ENCODE results near the gene TNNT2. TPM values are rescaled to one million over a fixed set of nuclear protein-coding genes. Genes with fewer than 3 reads are reported as not detected.

TNNT2 gene
- total and polyA plus RNA-seq, 2 of the 13 experiments (the other 11 are each of a cell fraction or from before 2014, with no cell fraction given) = 0.20 to 0.63 TPM

DNA sequence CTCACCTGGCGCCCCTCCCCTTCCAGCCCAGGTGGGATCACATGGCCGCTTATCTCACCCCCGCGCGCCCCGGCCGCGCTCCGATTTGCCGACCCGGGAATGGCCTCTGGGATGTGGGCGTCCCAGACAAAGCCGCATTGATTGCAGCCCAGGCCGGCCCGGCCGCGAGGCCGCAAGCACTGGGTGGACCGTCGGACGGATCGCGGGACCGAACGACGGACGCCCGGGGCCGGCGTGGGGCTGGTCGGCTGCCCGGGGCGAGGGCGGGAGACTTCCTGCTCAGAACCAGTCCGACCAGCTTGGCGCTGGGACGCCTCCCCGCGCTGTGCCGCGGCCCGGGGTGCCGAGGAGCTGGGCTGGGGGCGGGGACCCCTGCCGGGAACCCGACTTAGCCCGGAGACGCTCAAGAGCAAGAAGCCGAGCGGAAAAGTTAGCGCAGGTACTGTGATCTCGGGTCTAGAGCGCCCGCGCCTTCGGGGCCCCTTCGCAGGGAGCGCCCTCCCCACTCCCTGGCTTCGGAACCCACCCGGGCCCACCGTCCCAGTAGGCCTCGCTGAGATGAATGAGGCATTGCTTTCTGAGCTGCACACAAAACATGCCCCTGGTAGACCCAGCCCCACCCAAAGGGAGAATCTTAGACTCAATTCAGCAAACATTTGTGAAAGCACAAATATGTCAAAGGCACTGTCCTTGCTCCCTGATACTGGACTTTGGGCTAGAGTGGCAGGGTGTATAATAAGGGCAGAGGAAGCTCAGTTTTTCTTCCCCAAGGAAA is 22.1 kb upstream of the TNNT2 start (continued):
- TF ChIP-seq, protein P1, sequence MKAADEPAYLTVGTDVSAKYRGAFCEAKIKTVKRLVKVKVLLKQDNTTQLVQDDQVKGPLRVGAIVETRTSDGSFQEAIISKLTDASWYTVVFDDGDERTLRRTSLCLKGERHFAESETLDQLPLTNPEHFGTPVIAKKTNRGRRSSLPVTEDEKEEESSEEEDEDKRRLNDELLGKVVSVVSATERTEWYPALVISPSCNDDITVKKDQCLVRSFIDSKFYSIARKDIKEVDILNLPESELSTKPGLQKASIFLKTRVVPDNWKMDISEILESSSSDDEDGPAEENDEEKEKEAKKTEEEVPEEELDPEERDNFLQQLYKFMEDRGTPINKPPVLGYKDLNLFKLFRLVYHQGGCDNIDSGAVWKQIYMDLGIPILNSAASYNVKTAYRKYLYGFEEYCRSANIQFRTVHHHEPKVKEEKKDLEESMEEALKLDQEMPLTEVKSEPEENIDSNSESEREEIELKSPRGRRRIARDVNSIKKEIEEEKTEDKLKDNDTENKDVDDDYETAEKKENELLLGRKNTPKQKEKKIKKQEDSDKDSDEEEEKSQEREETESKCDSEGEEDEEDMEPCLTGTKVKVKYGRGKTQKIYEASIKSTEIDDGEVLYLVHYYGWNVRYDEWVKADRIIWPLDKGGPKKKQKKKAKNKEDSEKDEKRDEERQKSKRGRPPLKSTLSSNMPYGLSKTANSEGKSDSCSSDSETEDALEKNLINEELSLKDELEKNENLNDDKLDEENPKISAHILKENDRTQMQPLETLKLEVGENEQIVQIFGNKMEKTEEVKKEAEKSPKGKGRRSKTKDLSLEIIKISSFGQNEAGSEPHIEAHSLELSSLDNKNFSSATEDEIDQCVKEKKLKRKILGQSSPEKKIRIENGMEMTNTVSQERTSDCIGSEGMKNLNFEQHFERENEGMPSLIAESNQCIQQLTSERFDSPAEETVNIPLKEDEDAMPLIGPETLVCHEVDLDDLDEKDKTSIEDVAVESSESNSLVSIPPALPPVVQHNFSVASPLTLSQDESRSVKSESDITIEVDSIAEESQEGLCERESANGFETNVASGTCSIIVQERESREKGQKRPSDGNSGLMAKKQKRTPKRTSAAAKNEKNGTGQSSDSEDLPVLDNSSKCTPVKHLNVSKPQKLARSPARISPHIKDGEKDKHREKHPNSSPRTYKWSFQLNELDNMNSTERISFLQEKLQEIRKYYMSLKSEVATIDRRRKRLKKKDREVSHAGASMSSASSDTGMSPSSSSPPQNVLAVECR (CRISPR knock-in tag; IDR thresholded peaks at IDR 0.05; ENCODE audit: borderline replicate concordance) = peak; percentile 75
- TF ChIP-seq MTF1 (CRISPR knock-in tag; IDR thresholded peaks at IDR 0.05) (no peak), ASH2L (IDR thresholded peaks at IDR 0.05; ENCODE audit: insufficient read length, low read depth, low read length) (peak; percentile 45), RELA (CRISPR knock-in tag; IDR thresholded peaks at IDR 0.05) (0 out of 2 replicates have a peak, but pooled peaks have one; percentile 16), CCDC6 (CRISPR knock-in tag; IDR thresholded peaks at IDR 0.05) (peak; percentile 63; the same call in 1 of the 2 replicates), ESRRA (CRISPR knock-in tag; IDR thresholded peaks at IDR 0.05; ENCODE audit: low read depth) (0 out of 2 replicates have a peak, but pooled peaks have one; percentile 32), AGO2 (optimal IDR thresholded peaks at IDR 0.05; ENCODE audit: low read depth, low read length) (peak; percentile 72), ZIK1 (CRISPR knock-in tag; IDR thresholded peaks at IDR 0.05; ENCODE audit: borderline replicate concordance, low read depth) (peak; percentile 78; the same call in 1 of the 2 replicates), NCOA5 (CRISPR knock-in tag; IDR thresholded peaks at IDR 0.05) (no peak), HOXA5 (CRISPR knock-in tag; IDR thresholded peaks at IDR 0.05) (peak; percentile 70), ZNF121 (CRISPR knock-in tag; IDR thresholded peaks at IDR 0.05) (peak; percentile 56; the same call in 1 of the 2 replicates), ZNF446 (CRISPR knock-in tag; IDR thresholded peaks at IDR 0.05) (0 out of 2 replicates have a peak, but pooled peaks have one; percentile 23), BRD4 (CRISPR knock-in tag; IDR thresholded peaks at IDR 0.05) (peak; percentile 70; the same call in 1 of the 2 replicates), ZNF225 (CRISPR knock-in tag; IDR thresholded peaks at IDR 0.05) (peak; percentile 24; the same call in 1 of the 2 replicates), PHF21A (CRISPR knock-in tag; IDR thresholded peaks at IDR 0.05) (peak; percentile 73), DNMT3B (CRISPR knock-in tag; conservative IDR thresholded peaks at IDR 0.05) (no peak), ZNF761 (CRISPR knock-in tag; conservative IDR thresholded peaks at IDR 0.05) (peak; percentile 61; the same call in 1 of the 2 replicates)
- TF ChIP-seq, protein P2, sequence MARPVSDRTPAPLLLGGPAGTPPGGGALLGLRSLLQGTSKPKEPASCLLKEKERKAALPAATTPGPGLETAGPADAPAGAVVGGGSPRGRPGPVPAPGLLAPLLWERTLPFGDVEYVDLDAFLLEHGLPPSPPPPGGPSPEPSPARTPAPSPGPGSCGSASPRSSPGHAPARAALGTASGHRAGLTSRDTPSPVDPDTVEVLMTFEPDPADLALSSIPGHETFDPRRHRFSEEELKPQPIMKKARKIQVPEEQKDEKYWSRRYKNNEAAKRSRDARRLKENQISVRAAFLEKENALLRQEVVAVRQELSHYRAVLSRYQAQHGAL (CRISPR knock-in tag; IDR thresholded peaks at IDR 0.05; ENCODE audit: not compliant biosample characterization) = no peak
- TF ChIP-seq, protein P3, sequence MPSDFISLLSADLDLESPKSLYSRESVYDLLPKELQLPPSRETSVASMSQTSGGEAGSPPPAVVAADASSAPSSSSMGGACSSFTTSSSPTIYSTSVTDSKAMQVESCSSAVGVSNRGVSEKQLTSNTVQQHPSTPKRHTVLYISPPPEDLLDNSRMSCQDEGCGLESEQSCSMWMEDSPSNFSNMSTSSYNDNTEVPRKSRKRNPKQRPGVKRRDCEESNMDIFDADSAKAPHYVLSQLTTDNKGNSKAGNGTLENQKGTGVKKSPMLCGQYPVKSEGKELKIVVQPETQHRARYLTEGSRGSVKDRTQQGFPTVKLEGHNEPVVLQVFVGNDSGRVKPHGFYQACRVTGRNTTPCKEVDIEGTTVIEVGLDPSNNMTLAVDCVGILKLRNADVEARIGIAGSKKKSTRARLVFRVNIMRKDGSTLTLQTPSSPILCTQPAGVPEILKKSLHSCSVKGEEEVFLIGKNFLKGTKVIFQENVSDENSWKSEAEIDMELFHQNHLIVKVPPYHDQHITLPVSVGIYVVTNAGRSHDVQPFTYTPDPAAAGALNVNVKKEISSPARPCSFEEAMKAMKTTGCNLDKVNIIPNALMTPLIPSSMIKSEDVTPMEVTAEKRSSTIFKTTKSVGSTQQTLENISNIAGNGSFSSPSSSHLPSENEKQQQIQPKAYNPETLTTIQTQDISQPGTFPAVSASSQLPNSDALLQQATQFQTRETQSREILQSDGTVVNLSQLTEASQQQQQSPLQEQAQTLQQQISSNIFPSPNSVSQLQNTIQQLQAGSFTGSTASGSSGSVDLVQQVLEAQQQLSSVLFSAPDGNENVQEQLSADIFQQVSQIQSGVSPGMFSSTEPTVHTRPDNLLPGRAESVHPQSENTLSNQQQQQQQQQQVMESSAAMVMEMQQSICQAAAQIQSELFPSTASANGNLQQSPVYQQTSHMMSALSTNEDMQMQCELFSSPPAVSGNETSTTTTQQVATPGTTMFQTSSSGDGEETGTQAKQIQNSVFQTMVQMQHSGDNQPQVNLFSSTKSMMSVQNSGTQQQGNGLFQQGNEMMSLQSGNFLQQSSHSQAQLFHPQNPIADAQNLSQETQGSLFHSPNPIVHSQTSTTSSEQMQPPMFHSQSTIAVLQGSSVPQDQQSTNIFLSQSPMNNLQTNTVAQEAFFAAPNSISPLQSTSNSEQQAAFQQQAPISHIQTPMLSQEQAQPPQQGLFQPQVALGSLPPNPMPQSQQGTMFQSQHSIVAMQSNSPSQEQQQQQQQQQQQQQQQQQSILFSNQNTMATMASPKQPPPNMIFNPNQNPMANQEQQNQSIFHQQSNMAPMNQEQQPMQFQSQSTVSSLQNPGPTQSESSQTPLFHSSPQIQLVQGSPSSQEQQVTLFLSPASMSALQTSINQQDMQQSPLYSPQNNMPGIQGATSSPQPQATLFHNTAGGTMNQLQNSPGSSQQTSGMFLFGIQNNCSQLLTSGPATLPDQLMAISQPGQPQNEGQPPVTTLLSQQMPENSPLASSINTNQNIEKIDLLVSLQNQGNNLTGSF (CRISPR knock-in tag; IDR thresholded peaks at IDR 0.05) = 0 out of 2 replicates have a peak, but pooled peaks have one; percentile 35
